GM06990 (cell line): ENCODE data around the gene MORN4.

Experiments
- DNase-seq: peaks from one replicate; pipeline ENCODE4 v3.0.0-alpha.2; 2011; ENCODE audit not compliant: insufficient read length; ENCODE audit errors: extremely low read depth
- H3K27me3 ChIP-seq: replicated peaks from 2 replicates; pipeline ENCODE4 v1.6.0; 2011; ENCODE audit warnings: low read length; ENCODE audit not compliant: control insufficient read depth, insufficient read depth
- H3K36me3 ChIP-seq: 2 replicates; pipeline ENCODE4 v1.5.1; 2011; ENCODE audit warnings: low read length; ENCODE audit not compliant: control insufficient read depth, insufficient read depth
- H3K4me3 ChIP-seq: replicated peaks from 2 replicates; pipeline ENCODE4 v1.5.1; 2011; ENCODE audit warnings: low read depth, mild to moderate bottlenecking, control low read depth, low read length
- CTCF ChIP-seq: IDR thresholded peaks from 2 replicates; pipeline ENCODE4 v1.5.1; 2011; ENCODE audit warnings: low read length, control low read depth, mild to moderate bottlenecking, inconsistent platforms; ENCODE audit not compliant: insufficient read depth, poor library complexity, severe bottlenecking

Gene MORN4

DNA sequence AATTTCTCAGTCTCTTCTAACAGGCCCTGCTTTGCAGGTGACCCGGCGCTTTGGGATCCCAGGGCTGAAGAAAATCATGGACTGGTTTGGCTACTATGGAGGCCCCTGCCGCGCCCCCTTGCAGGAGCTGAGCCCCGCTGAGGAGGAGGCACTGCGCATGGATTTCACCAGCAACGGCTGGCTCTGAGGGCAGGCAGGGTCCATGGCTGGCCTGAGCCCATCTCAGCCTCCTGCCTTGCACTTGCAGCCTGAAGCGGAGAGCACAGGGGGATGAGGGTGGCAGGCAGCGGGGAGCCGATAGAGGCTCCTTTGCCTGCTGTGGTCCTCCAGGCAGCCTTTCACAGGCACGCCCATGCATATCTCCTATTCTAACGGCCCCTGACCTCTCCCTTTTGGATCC, 21.8 kb downstream of the MORN4 start:
- DNase-seq, result no peak
- Histone ChIP-seq H3K36me3 (no peaks in the 10 kb centered on the region), H3K27me3 (no peaks in the 10 kb centered on the region), H3K4me3 (no peak overlapping the region)
- no peak for TF ChIP-seq CTCF

GRCh38 chr10:97608991-97609561, 24.2 kb downstream of the MORN4 start:
- DNase-seq, result no peak
- H3K27me3 ChIP-seq, result no peaks in the 10 kb centered on the region
- TF ChIP-seq CTCF, result no peak
- no peaks in the 10 kb centered on the region for H3K36me3 ChIP-seq
- H3K4me3 ChIP-seq, result no peak overlapping the region

DNA sequence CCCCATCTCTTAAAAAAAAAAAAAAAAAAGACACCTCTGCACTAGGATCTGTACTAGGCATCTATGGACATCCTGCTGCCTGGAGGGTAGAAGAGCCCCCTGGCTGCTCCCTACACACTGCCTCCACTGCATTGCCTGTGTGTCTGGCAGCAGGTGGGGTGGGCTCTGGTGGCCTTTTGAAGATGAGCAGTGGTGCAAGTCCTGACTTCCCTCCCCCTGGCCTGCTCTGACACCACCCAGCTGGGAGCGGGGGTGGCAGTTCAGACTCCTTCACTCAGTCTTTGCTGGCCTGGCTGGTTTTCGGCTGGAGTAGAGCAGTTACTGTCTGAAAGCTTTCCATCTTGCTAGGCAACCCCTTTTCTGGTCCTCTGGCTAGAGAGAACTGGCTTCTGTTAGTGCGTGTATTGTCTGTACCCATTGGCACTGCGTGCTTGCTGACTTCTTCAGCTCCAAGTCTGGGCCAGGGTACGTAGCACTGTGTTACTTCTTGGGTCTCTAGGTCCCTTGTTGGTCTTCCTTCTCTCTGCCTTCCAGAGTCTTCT, 26.1 kb downstream of the MORN4 start:
- H3K4me3 ChIP-seq, result no peak overlapping the region
- no peak for DNase-seq
- no peaks in the 10 kb centered on the region for H3K27me3 ChIP-seq
- TF ChIP-seq CTCF, result no peak
- H3K36me3 ChIP-seq, result no peaks in the 10 kb centered on the region

GRCh38 chr10:97601268-97602215, 31.8 kb downstream of the MORN4 start:
- no peaks in the 10 kb centered on the region; the same call in 1 of the 2 replicates for H3K27me3 ChIP-seq
- no peaks in the 10 kb centered on the region for H3K36me3 ChIP-seq
- no peak overlapping the region for H3K4me3 ChIP-seq
- no peak for TF ChIP-seq CTCF
- DNase-seq, result no peak

GRCh38 chr10:97600616-97601015, 32.7 kb downstream of the MORN4 start:
- no peaks in the 10 kb centered on the region for H3K36me3 ChIP-seq
- H3K4me3 ChIP-seq, result no peak overlapping the region
- TF ChIP-seq CTCF, result no peak
- no peaks in the 10 kb centered on the region; the same call in 1 of the 2 replicates for H3K27me3 ChIP-seq
- no peak for DNase-seq
